CD4-positive, alpha-beta T cell treated with Interleukin-4 for 1 hour (primary cell): ENCODE results near the gene BBS1.

Source experiments
- DNase-seq, 2 donors: peaks; one replicate each; pipeline ENCODE4 v3.0.0-alpha.2; 2020 to 2022

BBS1 gene

DNA sequence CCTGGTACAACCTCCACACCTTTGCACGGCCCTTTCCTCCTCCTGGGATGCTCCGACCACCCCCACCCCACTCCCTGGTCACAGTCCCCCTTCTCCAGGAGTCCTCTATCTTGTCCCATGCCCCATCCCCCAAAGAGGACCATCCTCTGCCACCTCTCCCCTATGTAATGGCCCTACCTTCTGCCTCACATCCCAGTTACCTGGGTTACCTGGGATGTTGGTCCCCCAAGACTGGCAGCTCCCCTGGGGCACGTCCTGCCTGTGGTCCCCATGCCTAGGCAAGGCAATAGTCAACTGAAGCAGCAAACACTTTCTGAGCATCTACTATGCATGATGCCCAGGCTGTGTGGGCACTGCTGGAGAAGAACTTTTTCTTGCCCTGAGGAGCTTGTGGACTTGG is 45.0 kb downstream of the BBS1 start:
- no peak for DNase-seq

DNA sequence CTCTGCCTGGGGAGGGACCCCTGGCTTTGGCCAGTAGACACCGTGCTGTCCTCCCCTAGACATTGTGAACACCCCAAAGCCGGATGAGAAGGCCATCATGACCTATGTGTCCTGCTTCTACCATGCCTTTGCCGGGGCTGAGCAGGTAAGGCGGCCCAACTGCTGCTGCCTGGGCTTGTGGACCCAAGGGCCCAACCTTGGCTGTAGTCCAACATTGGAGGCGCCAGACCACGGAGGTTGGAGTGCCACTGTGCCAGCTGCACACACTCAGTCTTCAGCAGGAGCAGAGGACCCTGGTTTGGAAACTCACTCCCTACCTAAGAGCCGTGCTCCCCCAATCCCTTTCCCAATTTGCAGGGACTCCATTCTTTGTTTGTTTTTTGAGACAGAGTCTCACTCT is 45.7 kb downstream of the BBS1 start:
- DNase-seq: no peak

DNA sequence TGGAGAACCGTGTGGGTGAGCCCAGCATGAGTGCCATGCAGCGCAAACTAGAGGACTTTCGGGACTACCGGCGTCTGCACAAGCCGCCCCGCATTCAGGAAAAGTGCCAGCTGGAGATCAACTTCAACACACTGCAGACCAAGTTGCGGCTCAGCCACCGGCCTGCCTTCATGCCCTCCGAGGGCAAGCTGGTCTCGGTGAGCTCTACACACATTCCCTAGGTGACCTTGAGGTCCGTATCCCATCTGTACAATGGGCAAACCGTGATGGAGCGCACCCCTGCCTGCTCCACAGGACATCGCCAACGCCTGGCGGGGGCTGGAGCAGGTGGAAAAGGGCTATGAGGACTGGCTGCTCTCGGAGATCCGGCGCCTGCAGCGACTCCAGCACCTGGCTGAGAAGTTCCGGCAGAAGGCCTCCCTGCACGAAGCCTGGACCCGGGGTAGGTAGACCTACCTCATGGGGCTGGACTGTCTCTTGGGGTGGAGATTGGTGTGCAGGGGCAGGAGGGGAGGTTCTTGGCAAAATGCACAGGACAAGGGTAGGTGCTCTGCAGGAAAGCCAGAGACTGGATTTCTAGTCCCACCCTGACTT is 47.4 kb downstream of the BBS1 start:
- DNase-seq: no peak

DNA sequence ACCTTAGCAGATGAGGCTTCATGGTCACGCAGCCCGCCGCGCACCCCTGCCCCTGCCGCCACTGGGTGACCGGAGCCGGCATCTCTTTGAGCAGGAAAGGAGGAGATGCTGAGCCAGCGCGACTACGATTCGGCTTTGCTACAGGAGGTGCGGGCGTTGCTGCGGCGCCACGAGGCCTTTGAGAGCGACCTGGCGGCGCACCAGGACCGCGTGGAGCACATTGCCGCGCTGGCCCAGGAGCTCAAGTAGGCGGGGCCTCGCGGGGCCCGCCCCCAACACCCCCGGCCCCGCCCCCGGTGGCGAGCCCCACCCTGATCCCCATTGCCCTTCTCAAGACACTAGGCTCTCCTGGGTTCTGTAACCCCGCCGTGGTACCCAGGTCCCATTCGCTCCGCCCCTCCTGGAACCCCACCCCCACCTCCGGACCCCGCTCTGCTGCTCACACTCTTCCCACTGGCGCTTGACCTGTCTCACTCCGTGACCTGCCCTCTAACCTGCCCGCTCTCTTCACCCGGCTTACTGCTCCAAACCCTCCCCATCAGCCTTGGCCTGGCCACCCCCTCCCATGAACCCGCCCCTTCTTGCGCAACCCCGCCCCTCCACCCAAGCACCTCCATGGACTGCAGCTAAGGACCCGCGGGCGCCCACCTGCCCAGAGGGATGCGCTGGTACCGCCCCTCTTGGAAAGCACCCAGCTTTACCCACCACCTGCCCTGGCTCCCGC is 48.9 kb downstream of the BBS1 start:
- peak; percentile 47 to 50 for DNase-seq

DNA sequence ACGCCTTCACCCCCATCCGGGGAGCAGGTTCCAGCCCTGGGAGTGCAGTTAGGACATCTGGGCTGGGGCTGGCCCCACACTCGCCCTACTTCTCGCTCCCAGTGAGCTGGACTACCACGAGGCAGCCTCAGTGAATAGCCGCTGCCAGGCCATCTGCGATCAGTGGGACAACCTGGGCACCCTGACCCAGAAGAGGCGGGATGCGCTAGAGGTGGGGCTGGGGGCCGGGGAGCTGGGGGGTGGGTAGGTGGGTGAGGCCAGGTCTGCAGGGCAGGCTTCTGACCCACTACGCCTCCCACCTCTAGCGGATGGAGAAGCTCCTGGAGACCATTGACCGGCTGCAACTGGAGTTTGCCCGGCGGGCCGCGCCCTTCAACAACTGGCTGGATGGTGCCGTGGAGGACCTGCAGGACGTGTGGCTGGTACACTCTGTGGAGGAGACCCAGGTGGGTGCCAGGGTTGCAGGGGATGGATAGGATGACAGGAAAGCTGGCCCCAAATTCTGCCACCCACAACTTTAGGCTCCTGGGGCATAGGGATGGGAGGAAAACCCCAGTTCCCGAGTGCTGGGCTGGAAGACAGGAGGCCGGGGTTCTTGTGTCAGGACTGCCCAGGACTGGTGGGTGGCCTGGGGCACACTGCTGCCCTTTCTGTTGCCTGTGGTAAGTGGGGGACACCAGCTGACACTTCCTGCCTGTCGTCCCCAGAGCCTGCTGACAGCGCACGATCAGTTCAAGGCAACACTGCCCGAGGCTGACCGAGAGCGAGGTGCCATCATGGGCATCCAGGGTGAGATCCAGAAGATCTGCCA is 49.6 kb downstream of the BBS1 start:
- DNase-seq: no peak

DNA sequence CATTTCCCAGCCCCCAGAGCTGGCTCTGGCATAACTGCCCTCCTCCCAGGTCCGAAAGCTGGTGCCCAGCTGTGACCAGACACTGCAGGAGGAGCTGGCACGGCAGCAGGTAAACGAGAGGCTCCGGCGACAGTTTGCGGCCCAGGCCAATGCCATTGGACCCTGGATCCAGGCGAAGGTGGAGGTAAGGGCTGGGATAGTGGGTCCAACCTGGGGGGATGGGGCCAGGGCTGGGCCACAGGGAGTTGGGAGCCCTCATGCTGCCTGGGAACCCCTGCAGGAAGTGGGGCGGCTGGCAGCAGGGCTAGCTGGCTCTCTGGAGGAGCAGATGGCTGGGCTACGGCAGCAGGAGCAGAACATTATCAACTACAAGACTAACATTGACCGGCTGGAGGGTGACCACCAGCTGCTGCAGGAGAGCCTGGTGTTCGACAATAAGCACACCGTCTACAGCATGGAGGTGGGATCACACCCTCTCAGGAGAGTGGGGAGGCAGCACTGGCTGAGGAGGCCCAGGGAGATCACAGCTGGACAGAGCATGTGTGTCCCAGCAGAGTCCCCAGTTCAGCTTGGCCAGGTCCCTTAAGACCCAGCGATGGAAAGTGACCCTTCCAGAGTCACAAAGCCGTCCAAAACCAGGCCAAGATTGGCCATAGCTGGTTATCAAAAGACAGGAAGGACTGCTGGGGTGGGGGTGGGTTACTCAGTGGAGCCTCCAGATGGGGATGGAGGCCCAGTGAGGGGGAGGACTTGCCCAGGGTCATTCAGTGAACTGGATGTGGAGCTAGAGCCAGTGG is 50.9 kb downstream of the BBS1 start:
- DNase-seq: no peak

DNA sequence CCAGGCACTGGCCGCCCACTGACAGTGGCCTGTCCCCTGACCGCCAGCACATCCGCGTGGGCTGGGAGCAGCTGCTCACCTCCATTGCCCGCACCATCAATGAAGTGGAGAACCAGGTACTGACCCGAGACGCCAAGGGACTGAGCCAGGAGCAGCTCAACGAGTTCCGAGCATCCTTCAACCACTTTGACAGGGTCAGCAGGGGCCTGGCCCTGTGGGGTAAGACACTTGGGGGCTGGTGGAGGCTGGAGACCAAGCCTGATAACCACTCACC is 51.5 kb downstream of the BBS1 start:
- no peak for DNase-seq

DNA sequence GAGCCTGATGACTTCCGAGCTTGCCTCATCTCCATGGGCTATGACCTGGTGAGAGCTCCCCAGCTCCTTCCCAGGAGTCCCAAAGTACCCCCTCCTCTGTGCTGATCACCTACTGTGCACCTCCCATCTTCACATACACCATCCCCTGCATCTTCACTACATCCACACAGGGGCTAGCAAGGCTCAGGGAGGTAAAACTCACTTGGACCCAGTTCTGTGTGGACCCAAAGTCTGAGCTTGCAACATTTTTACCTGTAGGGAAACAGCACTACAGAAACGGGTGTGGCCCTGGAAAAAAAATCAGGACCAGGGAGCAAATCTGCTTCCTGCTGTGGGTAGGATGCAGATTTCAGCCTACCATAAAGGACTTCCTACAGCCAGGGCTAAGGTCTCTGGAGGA is 51.8 kb downstream of the BBS1 start:
- no peak for DNase-seq

DNA sequence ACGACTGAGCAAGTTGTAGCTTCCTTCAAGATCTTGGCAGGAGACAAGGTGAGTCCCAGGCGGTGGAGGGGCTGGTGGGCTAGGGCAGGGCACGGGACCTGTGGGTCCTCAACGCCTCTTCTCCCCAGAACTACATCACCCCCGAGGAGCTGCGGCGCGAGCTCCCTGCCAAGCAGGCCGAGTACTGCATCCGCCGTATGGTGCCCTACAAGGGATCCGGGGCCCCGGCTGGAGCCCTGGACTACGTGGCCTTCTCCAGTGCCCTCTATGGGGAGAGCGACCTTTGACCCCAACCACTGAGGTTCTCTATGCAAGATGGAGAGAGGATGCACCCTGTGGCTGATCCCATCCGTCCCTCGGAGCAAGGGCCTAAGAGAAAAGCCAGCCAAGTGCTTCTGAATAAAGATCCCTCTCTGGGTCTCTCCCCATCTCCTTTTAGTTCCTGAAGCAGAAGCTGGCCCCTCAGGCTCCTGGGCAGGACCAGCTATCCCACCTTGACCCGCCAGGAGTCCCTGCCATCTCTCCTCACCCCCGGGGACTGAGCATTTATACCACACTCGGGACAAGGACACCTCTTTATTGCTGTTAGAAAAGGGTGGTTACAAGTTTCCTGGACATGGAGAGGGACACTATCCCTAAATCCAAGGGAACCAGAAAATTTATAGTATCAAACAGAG is 52.6 kb downstream of the BBS1 start:
- DNase-seq: no peak

DNA sequence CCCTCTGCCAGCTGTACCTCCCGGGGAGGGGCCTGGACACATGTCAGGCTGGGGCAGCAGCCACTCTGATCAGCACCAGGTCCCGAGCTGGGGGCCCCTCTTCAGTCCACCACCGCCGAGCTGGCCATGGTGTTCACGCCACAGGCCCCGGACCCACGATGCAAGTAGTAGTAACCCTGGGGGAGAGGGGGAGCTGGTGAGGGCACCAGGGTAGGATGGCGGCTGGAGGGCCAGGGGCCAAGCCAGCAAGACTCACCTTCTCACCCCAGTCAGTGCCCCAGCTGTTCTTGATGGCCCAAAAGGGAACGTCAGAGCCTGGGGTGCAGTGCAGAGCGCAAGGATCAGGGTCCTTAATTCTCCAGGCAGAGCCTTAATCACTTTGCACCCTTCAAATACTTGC is 53.4 kb downstream of the BBS1 start:
- no peak for DNase-seq

DNA sequence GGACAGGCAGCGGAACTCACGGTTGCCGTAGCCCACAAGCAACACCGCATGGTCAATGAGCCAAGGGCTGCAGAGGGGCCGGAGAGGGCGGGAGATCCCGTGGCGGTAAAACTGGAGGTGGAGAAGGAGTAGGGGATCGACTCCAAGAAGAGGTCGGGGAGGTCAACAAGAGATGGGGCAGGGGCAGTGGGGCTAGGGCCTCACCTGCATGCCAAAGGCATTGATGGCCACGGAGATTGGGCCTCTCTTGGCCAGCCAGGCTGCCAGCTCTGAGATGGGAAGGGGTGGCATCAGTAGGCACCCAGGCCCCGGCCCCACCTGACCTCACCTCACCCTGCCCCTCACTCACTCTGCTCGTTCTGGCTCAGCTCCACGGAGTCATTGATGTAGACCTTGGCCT is 54.1 kb downstream of the BBS1 start:
- DNase-seq: no peak

DNA sequence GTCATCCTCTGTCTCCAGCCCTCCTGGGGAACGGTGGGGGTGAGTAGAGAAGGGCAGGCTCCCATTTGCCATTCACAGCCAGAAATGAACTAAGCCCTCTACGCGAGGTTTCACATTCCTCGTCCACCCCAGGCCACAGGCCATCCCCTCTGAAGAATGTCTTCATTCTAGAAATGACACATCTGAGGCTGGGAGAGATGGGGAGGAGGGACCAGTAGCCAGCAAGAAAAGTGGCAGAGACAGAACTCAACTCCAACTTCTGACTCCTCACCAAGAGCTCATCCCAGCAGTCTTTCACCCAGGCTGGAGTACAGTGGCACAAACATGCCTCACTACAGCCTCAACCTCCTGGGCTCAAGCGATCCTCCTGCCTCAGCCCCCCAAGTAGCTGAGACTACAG is 54.5 kb downstream of the BBS1 start:
- DNase-seq: no peak

DNA sequence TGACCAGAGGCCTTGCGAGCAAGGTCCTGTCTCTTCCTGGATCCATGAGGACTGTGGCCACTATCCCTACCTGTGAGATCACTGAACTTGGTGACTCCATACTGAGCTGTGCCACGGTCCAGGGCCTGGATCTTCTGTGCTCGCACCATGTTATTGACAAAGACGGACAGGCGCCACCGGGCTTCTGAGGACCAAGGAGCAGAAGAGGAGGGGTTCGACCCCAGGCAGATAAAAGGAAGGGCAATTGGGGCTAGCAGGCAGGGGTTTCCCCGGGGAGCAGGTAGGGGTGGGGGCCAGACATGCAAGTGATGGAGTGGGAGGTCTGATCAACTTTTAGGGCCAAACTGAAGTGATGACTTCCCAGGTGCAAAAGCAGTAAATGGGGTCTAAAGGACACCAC is 55.8 kb downstream of the BBS1 start:
- DNase-seq: no peak

DNA sequence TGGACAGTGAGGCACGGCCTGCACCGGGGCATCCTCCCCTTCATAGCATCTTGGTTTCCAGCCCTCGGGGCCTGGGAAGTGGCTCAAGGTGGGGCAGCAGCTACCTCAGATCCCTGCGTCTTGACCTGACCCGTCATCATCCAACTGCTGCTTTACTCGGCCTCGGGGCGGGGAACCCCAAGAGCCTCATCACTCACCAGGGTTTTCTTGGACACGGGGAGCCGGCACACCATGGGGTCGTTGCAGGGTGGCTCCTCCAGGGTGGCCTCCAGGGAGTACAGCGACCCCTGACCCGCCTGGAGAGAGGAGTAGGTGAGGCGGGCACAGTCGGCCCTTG is 57.3 kb downstream of the BBS1 start:
- no peak for DNase-seq

DNA sequence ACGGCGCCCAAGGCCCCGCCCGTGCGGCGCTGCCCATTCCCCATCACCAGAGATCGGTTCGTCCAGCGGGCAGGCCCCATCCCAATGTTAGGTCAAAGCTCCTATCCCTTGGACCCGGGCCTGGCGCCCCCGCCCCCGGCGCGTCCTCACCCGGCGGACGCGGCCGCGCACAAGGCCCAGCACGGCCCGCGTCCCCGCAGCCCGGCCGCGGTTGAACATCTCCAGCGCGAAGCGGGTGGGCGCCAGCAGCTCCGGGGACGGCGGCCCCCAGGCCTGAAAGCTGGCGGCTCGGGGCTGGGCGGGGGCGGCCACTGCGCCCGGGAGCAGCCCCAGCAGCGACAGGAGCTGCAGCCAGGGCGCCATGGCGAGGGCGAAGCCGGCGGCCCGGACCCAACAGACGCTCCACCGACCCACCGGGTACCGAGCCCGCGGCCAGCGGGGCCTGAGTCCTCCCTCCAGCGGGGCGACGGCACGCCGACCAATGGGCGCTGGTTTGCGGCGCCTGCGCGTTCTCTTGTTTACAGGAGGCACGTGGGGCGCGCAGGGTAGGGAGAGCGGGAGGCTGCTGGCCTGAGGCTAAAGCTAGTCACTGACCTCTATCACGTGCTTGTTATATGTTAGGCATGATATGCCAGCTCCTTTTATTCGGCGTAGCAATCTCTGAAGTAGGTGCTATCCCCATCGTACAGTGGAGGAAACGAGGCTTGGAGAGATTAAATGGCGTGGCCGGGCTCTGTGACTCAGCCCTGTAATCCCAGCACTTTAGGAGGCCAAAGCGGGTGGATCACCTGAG is 57.9 kb downstream of the BBS1 start, which contains the start of gene CTSF:
CTSF (minus strand) TSS at position 483 of the 793 bp plus-strand sequence; CDS start at position 363, 120 bp downstream.
- DNase-seq: peak; percentile 76

DNA sequence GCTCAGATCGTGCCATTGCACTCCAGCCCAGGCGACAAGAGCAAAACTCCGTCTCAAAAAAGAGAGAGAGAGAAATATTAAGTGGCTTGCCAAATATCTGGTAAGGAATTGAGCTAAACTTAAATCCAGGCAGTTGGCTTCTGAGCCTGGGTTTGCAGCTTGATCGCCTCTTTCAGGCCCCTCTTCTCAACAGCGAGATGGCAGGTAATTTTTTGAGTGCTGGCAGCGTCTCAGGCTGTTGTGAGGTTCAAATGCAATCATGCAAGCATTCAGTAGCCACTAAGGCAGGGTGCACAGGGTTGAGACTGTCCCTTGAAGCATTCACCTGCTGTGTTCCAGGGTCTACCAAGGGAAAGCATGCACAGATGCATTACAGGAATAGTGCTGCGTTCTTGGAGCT is 58.6 kb downstream of the BBS1 start:
- no peak for DNase-seq

DNA sequence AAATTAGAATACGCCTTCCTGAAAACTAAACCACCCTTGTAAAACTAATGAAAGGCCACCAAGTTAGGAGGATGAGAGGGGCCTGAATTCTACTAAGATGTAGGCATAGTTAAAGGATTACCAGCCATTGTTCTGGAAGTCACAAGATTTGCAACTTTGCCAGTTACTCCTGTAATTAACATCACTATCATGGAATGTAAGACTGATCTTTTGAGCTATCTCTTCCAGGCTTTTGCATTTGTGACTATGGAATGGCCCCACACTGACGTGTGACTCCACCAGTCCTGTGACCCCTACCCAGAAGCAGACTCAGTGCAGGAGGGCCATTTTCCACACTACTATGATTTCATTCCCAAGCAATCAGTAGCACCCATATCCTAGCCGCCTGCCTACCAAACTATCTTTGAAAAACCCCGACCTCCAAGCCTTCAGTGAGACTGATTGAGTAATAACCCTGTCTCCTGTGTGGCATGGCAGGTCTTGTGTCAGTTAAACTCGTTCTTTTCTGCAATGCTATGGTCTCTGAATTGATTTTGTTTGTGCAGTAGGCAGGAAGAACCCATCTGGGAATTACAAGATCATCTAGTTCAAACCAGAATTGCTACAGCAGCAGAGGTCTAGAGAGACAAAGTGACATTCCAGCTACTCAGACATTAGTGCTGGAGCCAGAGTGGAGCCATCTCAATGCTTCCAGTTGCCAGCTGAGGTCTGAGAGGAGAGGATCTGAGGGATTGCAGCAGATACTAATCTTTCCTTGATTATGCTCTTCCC is 59.8 kb downstream of the BBS1 start:
- no peak for DNase-seq

DNA sequence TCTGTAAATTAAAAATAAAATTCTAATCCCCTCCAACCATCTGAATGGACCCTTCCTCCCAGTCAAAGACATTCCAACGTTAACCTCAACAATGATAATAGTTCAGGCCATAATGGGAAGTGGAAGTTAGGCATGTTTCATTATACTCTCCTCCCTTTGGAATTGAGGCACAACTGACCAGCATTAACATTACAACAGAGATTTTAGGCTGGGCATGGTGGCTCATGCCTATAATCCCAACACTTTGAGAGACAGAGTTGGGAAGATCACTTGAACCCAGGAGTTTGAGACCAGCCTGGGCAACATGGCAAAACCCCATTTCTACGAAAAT is 60.4 kb downstream of the BBS1 start:
- DNase-seq: no peak

DNA sequence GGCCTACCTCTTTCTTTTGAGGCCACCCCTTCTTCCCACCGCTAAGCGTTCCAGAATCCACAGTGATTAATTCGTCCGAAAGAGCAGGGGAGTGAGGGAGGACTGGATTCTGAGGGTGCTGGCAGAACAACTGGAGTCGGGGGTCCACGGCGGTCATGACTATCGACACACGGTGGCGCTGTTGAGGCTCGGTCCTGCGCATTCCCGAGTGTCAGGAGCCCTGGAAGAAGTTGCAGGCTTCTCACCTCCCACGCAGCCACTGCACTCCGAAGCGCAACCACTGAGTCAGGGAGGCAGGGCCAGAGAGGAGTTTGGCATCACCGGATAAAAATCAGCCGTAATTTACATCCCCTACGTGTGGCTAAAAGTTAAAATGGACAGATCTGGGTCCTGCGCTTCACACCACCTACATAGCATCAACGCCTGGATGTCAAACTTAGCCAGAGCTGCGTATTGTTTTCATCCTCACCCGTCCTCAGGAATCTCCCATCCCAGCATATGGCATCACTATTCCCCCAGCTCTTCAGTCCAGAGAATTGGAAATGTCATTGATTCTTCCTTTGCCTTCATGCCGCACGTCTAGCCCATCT is 68.7 kb downstream of the BBS1 start:
- peak; percentile 76 to 80 for DNase-seq

DNA sequence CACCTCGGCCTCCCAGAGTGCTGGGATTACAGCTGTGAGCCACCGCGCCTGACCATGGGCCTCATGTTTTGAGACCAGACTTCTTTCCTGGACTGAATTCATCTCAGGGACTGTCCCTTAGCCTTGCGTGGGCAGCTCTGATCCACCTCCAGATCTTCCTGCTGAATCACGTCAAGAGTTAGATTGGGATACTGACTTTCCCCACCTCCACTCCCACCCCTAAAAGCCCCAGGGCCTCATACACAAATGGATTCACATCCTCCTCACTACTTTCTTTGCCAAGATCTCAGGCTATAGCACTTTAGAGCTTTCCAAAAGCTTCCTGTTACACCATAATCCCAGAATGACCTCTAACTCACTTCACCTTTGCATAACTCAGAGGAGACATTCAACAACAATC is 70.4 kb downstream of the BBS1 start:
- no peak for DNase-seq

DNA sequence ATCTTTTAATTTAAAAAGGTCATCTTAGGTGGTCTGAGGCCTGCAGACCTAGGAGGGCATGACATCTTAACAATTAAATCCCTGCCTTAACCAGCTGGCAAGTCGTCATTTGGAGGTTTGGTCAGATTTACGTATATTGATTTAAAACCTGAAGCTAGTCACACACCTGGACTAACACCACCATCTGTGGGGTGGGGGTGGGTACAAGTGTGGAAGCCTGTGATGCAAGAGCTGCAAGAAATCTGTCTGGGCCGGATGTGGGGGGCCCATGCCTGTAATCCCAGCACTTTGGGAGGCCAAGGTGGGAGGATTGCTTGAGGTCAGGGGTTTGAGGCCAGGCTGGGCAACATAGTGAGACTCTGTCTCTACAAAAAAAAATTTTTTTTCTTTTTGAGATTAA is 70.8 kb downstream of the BBS1 start:
- no peak for DNase-seq
